Frontal cortex (tissue), 4 donors: ENCODE measurements around the gene ALDOC. TPM values are rescaled to one million over a fixed set of nuclear protein-coding genes. Genes with fewer than 3 reads are reported as not detected.

Experiments
- DNase-seq, 2 donors: peaks; one replicate each; pipeline ENCODE4 v3.0.0; 2012; ENCODE audit warnings: low spot score in 2 of 2
- FAIRE-seq: peaks from 2 replicates; lab custom pipeline; 2012; peaks lifted over from hg19 to GRCh38; lab: Jason Lieb, UNC
- total RNA-seq: library from RNA; depleted of rRNA; stranded (reverse); fragments of >200 nt; gene quantifications from one replicate; pipeline ENCODE4 v1.2.3, GENCODE V29; 2014
- donor health status: control.
- donor health status: control.
- donor health status: control.

Gene ALDOC
- total RNA-seq, 1 donor from 2014 or later, result 56.7 TPM

DNA sequence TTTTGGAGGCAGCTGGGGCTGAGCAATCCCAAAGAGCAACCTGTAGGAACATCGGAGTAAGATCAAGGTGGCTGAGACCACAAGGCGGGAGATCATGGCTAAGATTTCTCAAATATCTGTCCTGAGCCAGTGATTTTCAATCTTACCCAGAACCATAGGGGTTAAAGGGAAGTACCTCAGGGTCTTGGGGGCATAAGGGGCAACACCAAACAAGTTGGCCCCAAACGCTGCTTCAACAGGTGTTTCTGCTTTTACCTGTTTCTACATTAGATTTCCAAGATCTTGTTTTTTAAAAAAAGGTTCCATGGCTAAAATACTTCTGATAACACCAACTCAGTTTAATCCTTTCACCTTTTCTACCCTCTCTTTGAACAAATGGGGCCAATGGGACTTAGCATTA is 21.7 kb downstream of the ALDOC start:
- DNase-seq, result no peak
- FAIRE-seq, result no peak

- DNase-seq (no peak), FAIRE-seq (no peak)
Observed at GRCh38 chr17:28554565-28554964, 22.1 kb downstream of the ALDOC start.

DNA sequence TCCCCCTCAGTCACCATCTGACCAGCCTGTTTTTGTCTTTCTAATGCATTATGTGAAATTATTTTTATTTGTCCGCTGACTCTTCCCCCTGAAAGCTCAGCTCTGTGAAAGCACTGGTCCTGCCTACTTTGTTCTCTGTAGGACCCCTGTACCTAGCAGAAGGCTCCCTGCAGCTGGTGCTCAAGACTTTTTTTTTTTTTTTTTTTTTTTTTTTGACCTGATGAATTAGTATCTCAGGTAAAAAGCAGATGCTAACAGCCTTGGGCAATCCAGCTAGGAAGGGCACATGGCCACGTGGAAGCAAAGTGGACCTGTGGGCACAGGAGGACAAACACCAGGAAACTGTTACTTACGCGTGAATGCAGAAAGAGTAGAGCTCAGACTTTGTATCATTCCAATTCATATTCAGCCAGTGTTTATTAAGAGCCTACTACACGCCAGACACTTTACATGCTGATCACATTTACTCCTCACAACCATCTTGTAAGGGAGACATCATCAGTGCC is 23.6 kb downstream of the ALDOC start:
- FAIRE-seq (no peak), DNase-seq (no peak)

DNA sequence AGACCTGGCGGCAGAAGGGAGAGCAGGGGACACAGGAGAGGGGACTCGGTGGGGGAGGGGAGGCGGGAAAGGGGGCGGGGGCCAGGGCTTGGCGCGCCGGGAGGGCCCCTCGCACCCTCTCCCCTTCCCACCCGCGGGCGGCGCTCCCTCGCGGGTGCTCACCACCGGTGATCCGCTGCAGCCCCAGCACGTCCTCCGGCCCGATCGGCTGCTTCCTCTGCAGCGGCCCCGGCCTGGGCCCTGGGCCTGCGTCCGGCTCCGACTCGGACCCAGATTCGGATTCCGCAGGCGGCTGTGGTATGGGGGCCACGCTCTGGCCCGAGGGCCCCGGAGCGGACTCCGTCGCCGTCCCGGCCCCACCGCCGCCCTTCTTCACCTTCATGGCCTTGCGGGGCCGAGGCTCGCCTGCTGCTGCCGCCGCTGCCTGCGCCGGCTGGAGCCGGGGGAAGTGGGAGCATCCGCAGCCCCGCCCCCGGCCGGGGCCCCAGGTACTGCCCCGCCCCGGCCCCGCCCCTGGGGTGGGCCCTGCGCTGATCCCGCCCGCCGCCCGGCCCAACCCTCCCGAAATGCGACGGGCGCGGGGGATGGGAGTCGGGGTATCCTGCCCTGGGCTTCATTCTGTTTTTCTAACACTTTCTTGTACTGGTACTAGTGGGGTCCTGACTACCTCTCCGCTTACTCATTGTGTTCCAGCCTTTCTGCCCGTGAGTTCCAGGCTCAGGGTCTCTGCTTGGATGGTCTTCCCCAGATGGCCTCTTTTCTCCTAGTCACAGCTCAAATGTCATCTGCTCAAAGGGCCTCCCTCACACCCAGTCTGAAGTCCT is 24.3 kb downstream of the ALDOC start, which contains the start of gene UNC119:
Gene UNC119, minus strand, starts transcription at position 449 of the 824 bp plus-strand sequence. Its CDS starts 67 bp downstream, at position 382.
- FAIRE-seq, result no peak
- peak; percentile 81 to 92 for DNase-seq

GRCh38 chr17:28551421-28552175 is 25.1 kb downstream of the ALDOC start:
- no peak for DNase-seq
- FAIRE-seq, result no peak

DNA sequence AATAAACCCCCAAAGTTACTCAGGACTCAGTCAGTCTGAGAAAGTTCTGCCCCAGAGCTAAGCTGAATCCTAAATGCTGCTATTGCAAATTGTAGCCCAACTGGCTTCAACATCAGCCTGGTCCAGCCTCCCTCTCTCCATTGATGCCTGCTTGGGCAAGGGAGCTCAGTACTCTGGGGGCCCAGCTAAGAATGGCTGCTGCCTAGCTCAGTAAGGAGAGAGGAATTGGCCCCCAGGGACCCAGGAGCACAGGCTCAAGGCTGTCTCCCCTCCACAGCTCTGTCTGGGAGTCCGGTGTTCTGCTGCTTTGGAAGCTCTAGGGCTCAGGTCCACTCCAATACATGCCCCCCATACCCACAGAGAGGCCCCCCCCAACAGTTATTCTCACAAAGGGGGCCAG is 25.8 kb downstream of the ALDOC start:
- DNase-seq, result no peak
- no peak for FAIRE-seq

DNA sequence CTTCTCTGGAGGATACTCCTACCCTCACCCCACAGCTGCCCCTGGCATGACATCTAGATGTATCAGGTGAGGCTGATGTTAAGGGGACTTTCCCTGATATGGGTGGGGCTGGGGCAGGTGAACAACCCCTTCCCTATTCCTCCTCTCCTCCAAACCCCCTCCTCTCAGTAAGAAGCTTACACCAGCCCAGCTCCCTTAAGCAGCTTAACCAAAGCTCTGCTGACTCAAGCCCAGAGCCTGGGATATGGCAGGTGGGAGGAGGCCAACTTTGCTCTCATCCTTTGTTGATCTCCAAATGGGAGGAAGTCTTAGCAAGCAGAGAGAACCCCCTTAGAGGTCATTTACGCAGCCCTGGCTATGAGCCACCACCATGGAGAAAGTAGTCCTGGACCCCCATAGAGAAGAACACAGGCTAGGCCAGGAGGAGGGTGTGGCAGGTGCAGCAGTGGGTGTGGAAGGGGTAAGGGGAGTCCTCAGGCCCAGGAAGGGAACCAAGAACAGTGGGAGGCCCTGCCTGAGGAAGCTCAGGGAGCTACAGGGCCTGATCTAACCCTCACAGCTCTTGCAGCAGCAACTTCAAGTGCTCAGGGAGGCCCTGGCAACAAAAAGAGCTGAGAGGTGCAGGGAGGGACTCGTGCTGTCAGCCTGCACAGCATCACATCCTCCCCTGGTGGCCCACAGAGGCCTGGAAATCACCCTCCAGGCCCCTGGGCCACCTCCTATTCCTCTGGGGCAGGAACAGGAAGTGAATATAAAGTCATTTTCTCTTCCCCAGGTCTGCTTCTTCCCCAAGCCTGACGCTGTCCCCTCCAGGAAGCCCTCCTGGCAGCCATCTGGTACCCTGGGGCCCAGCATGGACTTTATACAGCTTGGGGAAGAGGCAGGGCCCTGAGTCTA is 27.2 kb downstream of the ALDOC start:
- DNase-seq (no peak), FAIRE-seq (no peak)

DNA sequence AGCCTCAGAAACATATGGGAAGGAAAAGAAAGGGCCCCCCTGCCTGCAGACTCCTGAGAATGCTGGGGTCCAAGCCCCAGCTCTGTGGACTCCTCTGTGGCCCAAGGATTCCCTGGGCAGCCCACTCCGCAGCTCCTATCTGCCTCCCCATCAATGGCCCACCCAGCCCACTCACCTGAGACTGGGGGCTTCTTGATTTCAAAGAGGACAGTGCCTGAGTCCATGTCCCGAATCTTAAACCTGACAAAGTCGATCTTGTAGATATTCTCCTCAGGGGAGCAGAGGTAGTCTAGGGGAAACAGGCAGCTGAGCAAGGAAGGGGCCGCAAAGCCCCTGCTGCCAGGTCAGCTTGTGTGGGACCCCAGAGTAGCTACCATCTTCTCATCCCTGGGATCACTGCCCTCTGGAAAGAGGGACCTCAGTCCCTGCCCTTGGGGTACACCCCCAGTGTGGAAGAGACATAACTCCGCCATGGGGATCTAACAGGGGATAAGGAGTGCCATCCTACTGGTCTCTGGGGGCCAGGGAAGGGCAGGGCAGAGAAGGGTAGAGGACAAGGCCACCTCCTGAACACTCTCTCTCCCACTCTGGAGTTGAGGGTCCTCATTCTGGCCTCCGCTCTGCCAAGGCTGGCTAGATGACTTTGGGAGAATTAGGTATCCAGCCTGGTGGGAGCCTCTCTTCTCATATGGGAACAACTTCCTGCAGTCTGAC is 28.1 kb downstream of the ALDOC start:
- DNase-seq, result no peak
- no peak for FAIRE-seq

- DNase-seq (peak; percentile 59 to 77), FAIRE-seq (no peak)
Observed at GRCh38 chr17:28547623-28548416, 28.9 kb downstream of the ALDOC start.

DNA sequence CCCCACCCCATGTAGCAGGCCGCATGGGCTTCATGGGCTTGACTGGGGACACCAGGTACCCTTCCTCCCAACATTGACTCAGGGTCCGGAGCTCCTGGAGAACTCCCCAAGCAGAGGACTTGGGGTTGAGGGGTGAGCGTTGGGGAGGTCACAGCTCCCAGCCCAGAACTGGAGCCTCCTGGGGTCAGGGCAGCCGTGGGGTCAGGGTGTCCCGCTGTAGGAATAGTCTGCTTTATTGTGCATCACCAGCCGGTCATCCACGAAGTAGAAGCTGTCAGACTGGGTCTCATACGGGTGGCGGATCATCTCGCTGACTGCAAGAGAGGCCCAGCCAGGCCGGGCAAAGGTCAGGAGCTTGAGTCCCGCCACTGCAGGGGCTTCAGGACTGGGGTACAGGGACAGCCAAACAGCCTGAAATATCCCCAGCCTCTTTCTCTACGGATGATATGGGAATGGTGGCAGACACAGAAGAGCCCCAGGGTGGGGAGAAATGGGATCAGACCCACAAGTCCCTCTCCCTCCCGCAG is 29.5 kb downstream of the ALDOC start:
- FAIRE-seq, result no peak
- DNase-seq, result no peak

- FAIRE-seq, result no peak
- DNase-seq, result no peak
Observed at GRCh38 chr17:28545787-28546415, 30.8 kb downstream of the ALDOC start.

DNA sequence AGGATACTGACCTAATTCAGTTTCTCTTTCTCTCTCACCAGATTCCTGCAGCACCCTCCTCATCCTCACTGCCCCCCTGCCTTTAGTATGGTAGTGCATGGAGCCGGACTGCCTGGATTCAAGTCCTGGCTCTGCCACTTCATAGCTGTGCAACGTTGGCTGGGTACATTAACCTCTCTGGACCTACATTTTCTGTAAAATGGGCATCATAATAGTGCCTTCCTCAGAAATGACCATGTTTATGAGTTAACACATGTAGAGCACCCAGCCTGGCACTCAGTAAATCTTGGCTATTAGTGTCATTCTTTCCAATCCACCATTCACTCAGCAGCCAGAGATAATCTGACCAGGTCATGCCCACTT is 31.6 kb downstream of the ALDOC start:
- no peak for DNase-seq
- FAIRE-seq, result no peak

DNA sequence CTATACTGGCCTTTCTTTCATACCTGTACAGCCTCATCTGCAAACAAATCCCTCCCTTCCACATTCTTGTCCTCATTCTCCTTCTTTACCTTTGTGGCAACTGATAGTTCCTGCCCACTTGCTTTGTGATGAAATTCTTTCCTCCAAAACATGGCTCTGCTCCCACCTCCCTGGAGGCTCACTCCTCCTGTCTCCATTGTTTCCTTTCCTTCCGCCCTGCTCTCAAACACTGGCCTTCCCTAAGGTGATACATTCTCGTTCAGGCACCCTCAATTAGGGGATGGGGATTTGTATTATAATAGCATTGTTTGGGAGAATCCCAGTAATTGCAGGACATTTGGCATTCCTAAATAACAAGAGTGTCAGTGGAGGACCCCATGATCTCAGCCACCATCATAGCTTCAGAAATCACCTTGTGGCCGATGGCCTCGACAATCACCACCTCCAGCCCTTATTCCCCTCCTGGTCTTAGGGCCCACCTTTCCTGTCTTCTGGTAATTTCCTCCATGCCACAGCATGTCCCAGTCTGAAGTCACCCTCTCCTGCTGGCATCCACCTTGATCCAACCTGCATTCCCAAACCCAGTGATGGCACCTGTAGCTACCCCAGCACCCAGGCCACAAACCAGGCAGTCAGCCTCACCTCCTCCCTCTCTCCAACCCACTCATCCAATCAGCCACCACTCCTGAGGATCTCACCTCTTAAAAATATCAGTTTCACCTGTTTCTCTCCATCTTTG is 32.1 kb downstream of the ALDOC start:
- DNase-seq (no peak), FAIRE-seq (no peak)

- FAIRE-seq, result no peak
Observed at GRCh38 chr17:28541439-28541838, 35.3 kb downstream of the ALDOC start.

DNA sequence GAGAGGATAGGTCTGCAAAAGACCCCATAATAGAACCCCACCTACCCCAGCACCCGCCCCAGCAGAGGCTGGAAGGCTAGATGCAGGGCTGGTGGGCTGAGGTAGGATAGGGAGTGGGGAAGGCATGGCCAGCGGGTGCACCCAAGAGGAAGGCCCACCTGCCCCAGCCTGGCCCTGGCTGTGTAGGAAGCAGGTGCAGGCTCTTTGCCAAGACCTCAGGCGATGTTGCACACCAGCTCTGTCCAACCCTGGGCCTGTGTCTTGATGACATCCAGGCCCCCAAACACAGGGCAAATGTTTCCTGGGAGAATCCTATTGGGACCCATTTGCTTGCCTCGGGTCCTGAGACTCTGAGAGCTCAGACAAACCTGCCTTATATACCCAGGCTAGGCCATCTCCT is 36.5 kb downstream of the ALDOC start:
- FAIRE-seq, result no peak
- no peak for DNase-seq

More at GRCh38 chr17:28541439-28541838, 35.3 kb downstream of the ALDOC start:
- DNase-seq, result no peak

DNA sequence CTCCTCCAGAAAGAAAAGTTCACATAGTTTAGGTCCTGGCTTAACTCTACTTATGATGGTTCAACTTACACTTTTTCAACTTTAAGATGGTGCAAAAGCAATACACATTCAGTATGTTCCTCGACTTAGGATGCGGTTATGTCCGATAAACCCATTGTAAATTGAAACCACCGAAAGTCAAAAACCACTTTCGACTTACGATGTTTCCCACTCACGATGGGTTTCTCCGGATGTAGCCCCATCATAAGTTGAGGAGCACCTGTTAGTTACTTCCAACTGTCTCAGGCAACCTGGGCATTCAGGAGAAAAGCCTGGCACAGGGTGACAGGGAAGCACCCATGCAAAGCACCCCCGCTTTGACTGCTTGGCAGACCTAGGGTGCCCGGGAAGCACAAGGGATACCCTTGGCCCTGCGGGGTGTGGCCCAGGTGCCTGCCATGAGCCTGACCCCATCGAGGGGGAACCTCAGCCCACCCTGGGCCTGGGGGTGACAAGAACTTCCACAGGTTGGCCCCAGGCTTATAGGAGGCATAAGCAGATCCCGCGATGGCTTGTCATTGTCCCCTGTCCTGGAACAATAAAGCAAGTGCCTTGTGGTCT is 38.3 kb downstream of the ALDOC start:
- FAIRE-seq, result no peak
- no peak for DNase-seq

- no peak for FAIRE-seq
Observed at GRCh38 chr17:28537219-28537610, 39.5 kb downstream of the ALDOC start.

More at GRCh38 chr17:28537219-28537610, 39.5 kb downstream of the ALDOC start:
- DNase-seq, result no peak
